ENCODE results near the gene CDIP1. TPM values are rescaled to one million over a fixed set of nuclear protein-coding genes. Genes with fewer than 3 reads are reported as not detected.

Gene CDIP1
- total and polyA plus RNA-seq, 9 of the 15 experiments (the other 6 are each of a cell fraction or from before 2014, with no cell fraction given) = 0.29 TPM; not detected in 8

GRCh38 chr16:4467916-4468315, 70.7 kb downstream of the CDIP1 start (continued):
- TF ChIP-seq ZNF318 (IDR thresholded peaks at IDR 0.05; ENCODE audit: borderline replicate concordance in 1 of 2, low read depth in 1 of 2) (no peak), SNIP1 (IDR thresholded peaks at IDR 0.05; ENCODE audit: low read depth) (no peak), HDAC8 (tag; IDR thresholded peaks at IDR 0.05) (no peak), SMAD3 (CRISPR knock-in tag; conservative IDR thresholded peaks at IDR 0.05) (no peak)
